IPS-11a (cell line): ENCODE measurements around the gene TSN.
"Not testable (repeated sequence)": the region's sequence is repeated elsewhere in the genome, so short reads cannot be mapped to it uniquely, and the experiment has no call there.

Source experiments
- H3K4me3 ChIP-seq: one replicate; pipeline ENCODE4 v1.5.1; 2013; ENCODE audit warnings: low read depth, low read length, control low read depth

Gene TSN

GRCh38 chr2:121796239-121796638, 40.8 kb downstream of the TSN start:
- H3K4me3 ChIP-seq: no peak overlapping the region

- H3K4me3 ChIP-seq: no peak overlapping the region
These were observed 43.2 kb downstream of the TSN start for GRCh38 chr2:121798617-121799016.

GRCh38 chr2:121801916-121802315, 46.5 kb downstream of the TSN start:
- no peak overlapping the region for H3K4me3 ChIP-seq

- no peak overlapping the region for H3K4me3 ChIP-seq
These were observed 48.1 kb downstream of the TSN start for GRCh38 chr2:121803503-121803902.

- no peak overlapping the region for H3K4me3 ChIP-seq
These were observed 48.9 kb downstream of the TSN start for GRCh38 chr2:121804340-121804739.

GRCh38 chr2:121804997-121805765, 49.7 kb downstream of the TSN start:
- no peak overlapping the region for H3K4me3 ChIP-seq

GRCh38 chr2:121805766-121806143, 50.3 kb downstream of the TSN start:
- H3K4me3 ChIP-seq: no peak overlapping the region

- H3K4me3 ChIP-seq: not testable (repeated sequence)
These were observed 52.3 kb downstream of the TSN start for GRCh38 chr2:121807771-121808170.

- H3K4me3 ChIP-seq: no peak overlapping the region
These were observed 54.2 kb downstream of the TSN start for GRCh38 chr2:121809607-121810006.

GRCh38 chr2:121810959-121811853, 55.8 kb downstream of the TSN start:
- H3K4me3 ChIP-seq: no peak overlapping the region

GRCh38 chr2:121813083-121813482, 57.6 kb downstream of the TSN start:
- not testable (repeated sequence) for H3K4me3 ChIP-seq

GRCh38 chr2:121815216-121815615, 59.8 kb downstream of the TSN start:
- H3K4me3 ChIP-seq: no peak overlapping the region

GRCh38 chr2:121816797-121817196, 61.3 kb downstream of the TSN start:
- no peak overlapping the region for H3K4me3 ChIP-seq

- not testable (repeated sequence) for H3K4me3 ChIP-seq
These were observed 61.9 kb downstream of the TSN start for GRCh38 chr2:121817304-121817703.
